Progenitor cell of endocrine pancreas (in vitro differentiated cells): ENCODE measurements around the gene COX8A. TPM values are rescaled to one million over a fixed set of nuclear protein-coding genes. Genes with fewer than 3 reads are reported as not detected.

ENCODE experiments used
- DNase-seq: peaks from one replicate; pipeline ENCODE4 v3.0.0; 2021; ENCODE audit warnings: low spot score; ENCODE audit not compliant: unreplicated experiment
- H3K27ac Mint-ChIP-seq: 2 replicates; pipeline ENCODE4 v1.8.0; 2021; ENCODE audit warnings: mild to moderate bottlenecking, moderate library complexity, mixed read lengths
- H3K27me3 Mint-ChIP-seq: 2 replicates; pipeline ENCODE4 v1.8.0; 2021; ENCODE audit warnings: mixed read lengths
- H3K36me3 Mint-ChIP-seq: 2 replicates; pipeline ENCODE4 v1.8.0; 2022; ENCODE audit warnings: mixed read lengths; ENCODE audit not compliant: insufficient read depth
- H3K4me1 Mint-ChIP-seq: 2 replicates; pipeline ENCODE4 v1.8.0; 2021; ENCODE audit warnings: low read depth, mixed read lengths
- H3K4me3 Mint-ChIP-seq: 2 replicates; pipeline ENCODE4 v1.8.0; 2021; ENCODE audit warnings: low read depth, mild to moderate bottlenecking, moderate library complexity, mixed read lengths
- H3K9me3 Mint-ChIP-seq: 2 replicates; pipeline ENCODE4 v1.8.0; 2021; ENCODE audit warnings: low read depth, mixed read lengths
- CTCF ChIP-seq: fragments of 200-600 bp; sonication (generic); IDR thresholded peaks from one replicate; pipeline ENCODE4 v1.5.0; 2021; ENCODE audit warnings: antibody characterized with exemption, mild to moderate bottlenecking; ENCODE audit not compliant: unreplicated experiment
- total RNA-seq: library from RNA; stranded (reverse); gene quantifications from 2 replicates; pipeline ENCODE4 v1.2.1, GENCODE V29; 2021

COX8A gene
- total RNA-seq, 1 donor from 2014 or later, result 221 TPM

GRCh38 chr11:64009710-64010109 is 35.3 kb downstream of the COX8A start:
- Mint-ChIP-seq H3K27me3 (peaks cover 25% of the 10 kb centered on the region), H3K9me3 (no peaks in the 10 kb centered on the region), H3K4me3 (no peak overlapping the region), H3K4me1 (peaks cover 28% of the 10 kb centered on the region), H3K27ac (no peak overlapping the region), H3K36me3 (no peaks in the 10 kb centered on the region)
- no peak for DNase-seq
- TF ChIP-seq CTCF, result no peak

GRCh38 chr11:64010783-64011182 is 36.4 kb downstream of the COX8A start:
- Mint-ChIP-seq H3K27ac (no peak overlapping the region), H3K36me3 (no peaks in the 10 kb centered on the region), H3K9me3 (no peaks in the 10 kb centered on the region), H3K4me1 (peaks cover 31% of the 10 kb centered on the region), H3K27me3 (peaks cover 26% of the 10 kb centered on the region), H3K4me3 (no peak overlapping the region)
- no peak for TF ChIP-seq CTCF
- DNase-seq, result no peak

- Mint-ChIP-seq H3K36me3 (no peaks in the 10 kb centered on the region), H3K4me3 (no peak overlapping the region), H3K4me1 (peaks cover 31% of the 10 kb centered on the region), H3K27ac (no peak overlapping the region), H3K27me3 (peaks cover 22% of the 10 kb centered on the region), H3K9me3 (no peaks in the 10 kb centered on the region)
- DNase-seq, result no peak
- TF ChIP-seq CTCF, result no peak
Observed at GRCh38 chr11:64011371-64011770, 37.0 kb downstream of the COX8A start.

GRCh38 chr11:64013141-64013896 is 38.9 kb downstream of the COX8A start:
- H3K27ac Mint-ChIP-seq, result no peak overlapping the region
- no peak overlapping the region for H3K4me3 Mint-ChIP-seq
- no peaks in the 10 kb centered on the region for H3K36me3 Mint-ChIP-seq
- no peak for TF ChIP-seq CTCF
- H3K4me1 Mint-ChIP-seq, result peaks cover 20% of the 10 kb centered on the region
- peaks cover 19% of the 10 kb centered on the region for H3K27me3 Mint-ChIP-seq
- no peaks in the 10 kb centered on the region for H3K9me3 Mint-ChIP-seq
- DNase-seq, result no peak

GRCh38 chr11:64014356-64014755 is 39.9 kb downstream of the COX8A start:
- no peaks in the 10 kb centered on the region for H3K36me3 Mint-ChIP-seq
- H3K9me3 Mint-ChIP-seq, result no peaks in the 10 kb centered on the region
- no peak overlapping the region for H3K4me3 Mint-ChIP-seq
- no peak for TF ChIP-seq CTCF
- H3K27ac Mint-ChIP-seq, result no peak overlapping the region
- peaks cover 19% of the 10 kb centered on the region for H3K27me3 Mint-ChIP-seq
- peaks cover 13% of the 10 kb centered on the region for H3K4me1 Mint-ChIP-seq
- no peak for DNase-seq
